Measurements from ENCODE around the gene UMODL1.

UMODL1 gene

DNA sequence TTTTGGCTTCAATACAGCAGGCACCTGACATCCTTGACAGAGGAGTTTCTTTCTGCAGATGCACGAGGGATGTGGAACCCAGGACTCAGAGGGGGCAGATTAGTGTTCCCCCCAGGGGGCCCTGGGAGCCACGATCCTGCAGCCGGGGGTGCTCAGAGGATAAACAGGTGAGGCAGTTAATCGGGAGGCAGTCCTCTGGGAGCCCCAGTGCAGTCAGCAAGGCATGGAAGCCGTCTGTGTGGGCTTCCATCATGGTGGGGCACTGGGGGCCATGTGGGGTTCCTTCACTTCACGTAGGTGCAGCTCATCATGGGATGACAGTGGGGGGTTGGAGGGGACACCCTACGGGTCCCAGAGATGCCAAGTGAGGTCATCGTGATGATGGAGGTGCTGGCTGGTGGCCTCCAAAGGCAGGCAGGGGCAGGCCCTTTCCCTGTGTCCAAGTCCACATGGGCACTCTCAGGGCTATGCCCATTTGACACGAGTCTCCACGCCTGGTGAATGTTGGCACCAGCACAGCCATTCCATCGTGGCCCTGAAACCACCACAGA is 88.5 kb downstream of the UMODL1 start:
- no peak for DNase-seq (ENCODE audit: low read depth)
- no peak overlapping the region for H3K4me3 ChIP-seq (ENCODE audit: low read length)
- TF ChIP-seq, protein P1, sequence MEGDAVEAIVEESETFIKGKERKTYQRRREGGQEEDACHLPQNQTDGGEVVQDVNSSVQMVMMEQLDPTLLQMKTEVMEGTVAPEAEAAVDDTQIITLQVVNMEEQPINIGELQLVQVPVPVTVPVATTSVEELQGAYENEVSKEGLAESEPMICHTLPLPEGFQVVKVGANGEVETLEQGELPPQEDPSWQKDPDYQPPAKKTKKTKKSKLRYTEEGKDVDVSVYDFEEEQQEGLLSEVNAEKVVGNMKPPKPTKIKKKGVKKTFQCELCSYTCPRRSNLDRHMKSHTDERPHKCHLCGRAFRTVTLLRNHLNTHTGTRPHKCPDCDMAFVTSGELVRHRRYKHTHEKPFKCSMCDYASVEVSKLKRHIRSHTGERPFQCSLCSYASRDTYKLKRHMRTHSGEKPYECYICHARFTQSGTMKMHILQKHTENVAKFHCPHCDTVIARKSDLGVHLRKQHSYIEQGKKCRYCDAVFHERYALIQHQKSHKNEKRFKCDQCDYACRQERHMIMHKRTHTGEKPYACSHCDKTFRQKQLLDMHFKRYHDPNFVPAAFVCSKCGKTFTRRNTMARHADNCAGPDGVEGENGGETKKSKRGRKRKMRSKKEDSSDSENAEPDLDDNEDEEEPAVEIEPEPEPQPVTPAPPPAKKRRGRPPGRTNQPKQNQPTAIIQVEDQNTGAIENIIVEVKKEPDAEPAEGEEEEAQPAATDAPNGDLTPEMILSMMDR (conservative IDR thresholded peaks at IDR 0.05; ENCODE audit: low read depth, low read length), result no peak

DNA sequence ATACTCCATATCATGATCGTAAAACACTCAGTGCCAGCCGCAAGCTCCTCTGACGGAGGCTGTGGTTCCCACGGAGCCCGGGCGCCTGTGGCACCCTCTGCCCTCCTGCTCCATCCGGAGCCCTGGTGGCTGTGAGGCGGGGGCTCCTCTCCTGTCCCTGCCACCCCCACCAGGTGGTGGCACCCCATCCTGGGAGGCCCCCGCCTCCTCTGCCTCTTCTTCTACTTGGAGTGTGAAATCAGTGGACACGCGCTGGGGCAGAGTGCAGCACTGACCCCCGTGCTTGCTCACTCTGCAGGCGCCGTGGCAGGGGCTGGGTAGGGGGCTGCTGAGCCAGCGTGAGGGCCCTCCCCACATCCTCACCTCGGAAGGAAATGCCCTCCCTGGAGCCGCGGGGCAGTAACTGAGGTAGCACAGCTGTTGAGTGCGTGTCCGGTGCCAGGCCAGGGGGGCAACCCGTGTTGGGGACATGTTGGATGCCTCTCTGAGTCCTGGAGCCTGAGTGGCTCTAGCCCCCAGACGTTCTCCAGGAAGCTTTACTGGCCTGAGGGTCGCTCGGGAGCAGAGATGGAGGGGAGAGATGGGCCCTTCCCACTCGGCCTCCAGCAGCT is 89.1 kb downstream of the UMODL1 start:
- DNase-seq (ENCODE audit: low read depth), result no peak
- TF ChIP-seq, protein P1 (conservative IDR thresholded peaks at IDR 0.05; ENCODE audit: low read depth, low read length), result no peak
- H3K4me3 ChIP-seq (ENCODE audit: low read length), result no peak overlapping the region

DNA sequence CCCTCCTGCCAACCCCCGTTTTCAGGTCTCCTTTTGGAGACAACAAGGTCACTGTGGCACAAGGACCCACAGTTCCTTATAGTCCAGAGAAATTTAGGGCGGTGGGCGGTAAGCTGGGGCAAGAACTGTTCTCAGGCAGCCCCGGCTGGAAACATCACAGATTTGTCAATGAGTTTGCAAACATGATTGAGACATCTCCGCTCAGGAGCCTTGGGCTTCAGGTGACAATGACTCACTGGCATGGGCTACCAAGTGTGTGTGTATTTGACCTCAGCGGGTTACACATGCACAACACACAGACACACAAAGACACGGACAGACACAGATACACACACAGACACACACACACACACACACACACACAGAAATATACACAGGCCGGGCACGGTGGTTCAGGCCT is 89.6 kb downstream of the UMODL1 start:
- no peak overlapping the region for H3K4me3 ChIP-seq (ENCODE audit: low read length)
- TF ChIP-seq, protein P1 (conservative IDR thresholded peaks at IDR 0.05; ENCODE audit: low read depth, low read length), result no peak
- no peak for DNase-seq (ENCODE audit: low read depth)

DNA sequence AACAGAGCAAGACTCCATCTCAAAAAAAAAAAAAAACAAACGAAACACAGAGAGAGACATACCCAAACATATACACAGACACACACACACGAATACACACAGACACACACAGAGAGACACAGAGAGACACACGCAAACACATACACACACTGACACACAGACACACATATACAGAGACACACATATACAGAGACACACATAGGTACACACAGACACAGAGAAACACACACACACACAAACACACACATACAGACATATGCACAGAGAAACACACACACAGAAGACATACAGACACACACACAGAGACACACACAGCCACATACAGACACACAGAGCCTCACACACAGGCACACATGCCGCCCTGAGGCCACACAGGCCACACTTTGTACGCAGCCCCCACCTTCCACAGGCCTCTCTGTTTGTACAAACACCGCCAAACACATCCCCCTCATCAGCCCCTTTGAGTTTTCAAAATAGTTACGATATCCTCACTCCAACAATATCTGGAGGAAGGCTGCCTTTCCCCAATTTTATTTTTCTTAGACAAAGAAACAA is 90.4 kb downstream of the UMODL1 start:
- TF ChIP-seq, protein P1 (conservative IDR thresholded peaks at IDR 0.05; ENCODE audit: low read depth, low read length), result no peak
- DNase-seq (ENCODE audit: low read depth), result no peak
- H3K4me3 ChIP-seq (ENCODE audit: low read length), result no peak overlapping the region

DNA sequence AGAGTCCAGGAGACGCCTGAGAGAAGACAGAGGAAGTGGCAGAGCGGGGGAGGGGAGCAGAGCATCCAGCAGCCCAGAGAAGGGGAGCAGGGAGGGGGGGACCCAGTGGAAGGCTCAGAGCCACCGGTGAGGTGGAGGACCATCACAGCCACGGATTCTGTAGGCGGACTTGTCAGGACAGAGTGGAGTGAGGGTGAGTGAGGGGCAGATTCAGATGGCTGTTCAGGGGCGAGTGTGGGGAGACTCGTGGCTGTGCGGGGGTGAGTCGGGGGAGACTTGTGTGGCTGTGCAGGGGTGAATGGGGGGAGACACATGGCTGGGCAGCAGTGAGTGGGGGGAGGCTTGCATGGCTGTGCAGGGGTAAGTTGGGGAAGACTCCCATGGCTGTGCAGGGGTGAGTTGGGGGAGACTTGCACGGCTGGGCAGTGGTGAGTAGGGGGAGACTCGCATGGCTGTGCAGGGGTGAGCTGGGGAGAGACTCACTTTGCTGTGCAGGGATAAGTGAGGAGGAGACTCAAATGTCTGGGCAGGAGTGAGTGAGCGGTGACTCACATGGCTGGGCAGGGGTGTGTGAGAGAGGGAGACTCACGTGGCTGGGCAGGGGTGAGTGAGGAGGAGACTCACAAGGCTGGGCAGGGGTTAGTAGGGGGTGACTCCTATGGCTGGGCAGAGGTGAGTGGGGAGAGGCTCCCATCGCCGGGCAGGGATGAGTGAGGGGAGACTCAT is 91.0 kb downstream of the UMODL1 start:
- DNase-seq (ENCODE audit: low read depth), result no peak
- TF ChIP-seq, protein P1 (conservative IDR thresholded peaks at IDR 0.05; ENCODE audit: low read depth, low read length), result no peak
- H3K4me3 ChIP-seq (ENCODE audit: low read length), result no peak overlapping the region

DNA sequence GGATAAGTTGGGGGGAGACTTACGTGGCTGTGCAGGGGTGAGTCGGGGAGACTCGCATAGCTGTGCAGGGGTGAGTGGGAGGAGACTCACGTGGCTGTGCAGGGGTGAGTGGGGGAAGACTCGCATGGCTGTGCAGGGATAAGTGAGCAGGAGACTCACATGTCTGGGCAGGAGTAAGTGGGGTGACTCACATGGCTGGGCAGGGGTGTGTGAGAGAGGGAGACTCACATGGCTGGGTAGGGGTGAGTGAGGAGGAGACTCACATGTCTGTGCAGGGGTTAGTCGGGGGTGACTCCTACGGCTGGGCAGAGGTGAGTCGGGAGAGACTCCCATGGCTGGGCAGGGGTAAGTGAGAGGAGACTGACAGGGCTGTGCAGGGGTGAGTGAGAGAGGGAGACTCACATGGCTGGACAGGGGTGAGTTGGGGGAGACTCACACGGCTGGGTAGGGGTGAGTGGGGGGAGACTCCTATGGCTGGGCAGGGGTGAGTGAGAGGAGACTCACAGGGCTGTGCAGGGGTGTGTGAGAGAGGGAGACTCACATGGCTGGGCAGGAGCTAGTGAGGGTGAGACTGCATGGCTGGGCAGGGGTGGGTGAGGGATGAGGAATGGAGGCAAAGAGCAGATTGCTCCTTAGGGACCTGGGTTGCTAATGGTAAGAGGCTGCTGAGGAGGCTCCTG is 91.9 kb downstream of the UMODL1 start:
- TF ChIP-seq, protein P1 (conservative IDR thresholded peaks at IDR 0.05; ENCODE audit: low read depth, low read length), result no peak
- no peak for DNase-seq (ENCODE audit: low read depth)
- H3K4me3 ChIP-seq (ENCODE audit: low read length), result no peak overlapping the region
